Keratinocyte (primary cell): ENCODE results near the gene PAK2. TPM values are rescaled to one million over a fixed set of nuclear protein-coding genes. Genes with fewer than 3 reads are reported as not detected.

Experiments
- DNase-seq: peaks from one replicate; pipeline ENCODE4 v3.0.0-alpha.2; 2011; ENCODE audit warnings: low read depth, missing footprints, low spot score
- FAIRE-seq: peaks from 2 replicates; lab custom pipeline; 2011; peaks lifted over from hg19 to GRCh38; lab: Jason Lieb, UNC
- H2AFZ ChIP-seq: 2 replicates; pipeline ENCODE4 v1.6.0; 2012; ENCODE audit warnings: low read length, control low read depth, inconsistent platforms; ENCODE audit not compliant: control insufficient read depth
- H3K27ac ChIP-seq: 2 replicates; pipeline ENCODE4 v1.5.1; 2011; ENCODE audit warnings: low read length; ENCODE audit not compliant: control insufficient read depth, insufficient read depth
- H3K27me3 ChIP-seq: 3 replicates; pipeline ENCODE4 v1.6.0; 2011; ENCODE audit warnings: low read length; ENCODE audit not compliant: control insufficient read depth, insufficient read depth; ENCODE audit errors: extremely low read depth
- H3K36me3 ChIP-seq, 2 experiments: 2 replicates in 1 of 2; 3 replicates in 1 of 2; pipeline ENCODE4 v1.5.1; 2011; ENCODE audit warnings: low read length in 2 of 2, mild to moderate bottlenecking in 1 of 2; ENCODE audit not compliant: control insufficient read depth in 2 of 2, insufficient read depth in 2 of 2; ENCODE audit errors: extremely low read depth in 1 of 2
- H3K4me1 ChIP-seq: 3 replicates; pipeline ENCODE4 v1.5.1; 2011; ENCODE audit warnings: low read length; ENCODE audit not compliant: control insufficient read depth, insufficient read depth; ENCODE audit errors: extremely low read depth
- H3K4me2 ChIP-seq: 3 replicates; pipeline ENCODE4 v1.6.0; 2011; ENCODE audit warnings: low read depth, low read length; ENCODE audit not compliant: control insufficient read depth, insufficient read depth; ENCODE audit errors: extremely low read depth
- H3K4me3 ChIP-seq, 3 experiments: fragments of 200-600 bp in 1 of 3; sonication (generic) in 1 of 3; 2 replicates in 2 of 3; 3 replicates in 1 of 3; pipeline ENCODE4 v1.5.1; 2011 to 2016; ENCODE audit warnings: low read length in 3 of 3, mild to moderate bottlenecking in 3 of 3, control low read depth in 2 of 3, inconsistent platforms in 1 of 3, low read depth in 1 of 3, mixed read lengths in 1 of 3, mixed run types in 1 of 3, moderate library complexity in 1 of 3; ENCODE audit not compliant: control insufficient read depth in 2 of 3, insufficient read depth in 2 of 3; ENCODE audit errors: extremely low read depth in 1 of 3
- H3K79me2 ChIP-seq: 2 replicates; pipeline ENCODE4 v1.6.0; 2012; ENCODE audit warnings: low read length; ENCODE audit not compliant: control insufficient read depth, insufficient read depth
- H3K9ac ChIP-seq: 3 replicates; pipeline ENCODE4 v1.6.0; 2011; ENCODE audit warnings: low read length; ENCODE audit not compliant: control insufficient read depth, insufficient read depth; ENCODE audit errors: extremely low read depth
- H3K9me1 ChIP-seq: 3 replicates; pipeline ENCODE4 v1.6.0; 2011; ENCODE audit warnings: low read length; ENCODE audit not compliant: control insufficient read depth, insufficient read depth; ENCODE audit errors: extremely low read depth
- H3K9me3 ChIP-seq: 2 replicates; pipeline ENCODE4 v1.5.1; 2012; ENCODE audit warnings: low read depth, low read length; ENCODE audit not compliant: control insufficient read depth
- H4K20me1 ChIP-seq: 3 replicates; pipeline ENCODE4 v1.6.0; 2011; ENCODE audit warnings: low read length; ENCODE audit not compliant: control insufficient read depth, insufficient read depth; ENCODE audit errors: extremely low read depth
- CTCF ChIP-seq, 3 experiments: IDR thresholded peaks in 1 of 3; conservative IDR thresholded peaks in 1 of 3; optimal IDR thresholded peaks in 1 of 3; 2 replicates in 2 of 3; 3 replicates in 1 of 3; pipeline versions ENCODE3 to v1.5.1; 2011; ENCODE audit warnings: low read length in 3 of 3, mild to moderate bottlenecking in 3 of 3, moderate library complexity in 2 of 3, control low read depth in 1 of 3, inconsistent platforms in 1 of 3; ENCODE audit not compliant: insufficient read depth in 2 of 3; ENCODE audit errors: extremely low read depth in 1 of 3
- EZH2 ChIP-seq: IDR thresholded peaks from one replicate; pipeline ENCODE4 v1.6.1; 2012; ENCODE audit warnings: inconsistent platforms, mild to moderate bottlenecking, low read length, moderate library complexity
- dilution Hi-C: fragments of 300-500 bp; cut with MboI; formaldehyde crosslinking; loops from one replicate; pipeline ENCODE4 v1.7.0; 2020; ENCODE audit warnings: low sequenced_read_pairs; ENCODE audit not compliant: extremely low pct_ligation_motif_present
- polyA plus RNA-seq, 5 experiments: library from polyadenylated mRNA; depleted of rRNA in 3 of 5; stranded (reverse) in 3 of 5; stranded (forward) in 1 of 5; unstranded in 1 of 5; fragments of >200 nt; gene quantifications; 1 replicate in 1 of 5; 2 replicates in 3 of 5; 3 replicates in 1 of 5; pipeline versions ENCODE4 v1.2.1 to v1.2.3, GENCODE V29; 2011 to 2012; ENCODE audit warnings: missing spikeins in 2 of 5, low read depth in 1 of 5, low replicate concordance in 1 of 5

The PAK2 gene
- polyA plus RNA-seq, 1 donor (not counting 4 experiments of a cell fraction or from before 2014, with no cell fraction given), result 52.3 TPM

GRCh38 chr3:196697270-196697669, 42.4 kb upstream of the PAK2 start:
- H4K20me1 ChIP-seq, result no peaks in the 10 kb centered on the region
- no peaks in the 10 kb centered on the region for H3K4me1 ChIP-seq
- dilution Hi-C loops, result no loop called here
- FAIRE-seq, result no peak
- no peak overlapping the region for H3K4me3 ChIP-seq
- H3K36me3 ChIP-seq, result no peaks in the 10 kb centered on the region
- H3K9me1 ChIP-seq, result no peaks in the 10 kb centered on the region
- no peaks in the 10 kb centered on the region for H3K9me3 ChIP-seq
- TF ChIP-seq CTCF (optimal IDR thresholded peaks at IDR 0.05 in 1 of 3, IDR thresholded peaks at IDR 0.05 in 1 of 3, conservative IDR thresholded peaks at IDR 0.05 in 1 of 3; ENCODE audit: extremely low read depth in 1 of 3, insufficient read depth in 2 of 3, low read length in 3 of 3) (no peak), EZH2 (no peak)
- H3K27ac ChIP-seq, result no peak overlapping the region
- H3K79me2 ChIP-seq, result no peaks in the 10 kb centered on the region
- H3K9ac ChIP-seq, result no peak overlapping the region
- no peaks in the 10 kb centered on the region for H3K27me3 ChIP-seq
- no peak overlapping the region for H2AFZ ChIP-seq
- no peak for DNase-seq
- H3K4me2 ChIP-seq, result no peak overlapping the region

GRCh38 chr3:196699749-196700148, 39.9 kb upstream of the PAK2 start:
- dilution Hi-C loops, result no loop called here
- H3K36me3 ChIP-seq, result no peaks in the 10 kb centered on the region
- H2AFZ ChIP-seq, result no peak overlapping the region
- no peaks in the 10 kb centered on the region for H3K9me1 ChIP-seq
- TF ChIP-seq EZH2, result no peak
- TF ChIP-seq CTCF (optimal IDR thresholded peaks at IDR 0.05 in 1 of 3, IDR thresholded peaks at IDR 0.05 in 1 of 3, conservative IDR thresholded peaks at IDR 0.05 in 1 of 3; ENCODE audit: extremely low read depth in 1 of 3, insufficient read depth in 2 of 3, low read length in 3 of 3), result no peak
- no peak for DNase-seq
- H3K4me3 ChIP-seq, result no peak overlapping the region
- no peaks in the 10 kb centered on the region for H3K27me3 ChIP-seq
- no peak overlapping the region for H3K4me2 ChIP-seq
- H3K4me1 ChIP-seq, result no peaks in the 10 kb centered on the region
- H4K20me1 ChIP-seq, result no peaks in the 10 kb centered on the region
- no peak overlapping the region for H3K9ac ChIP-seq
- no peak for FAIRE-seq
- no peaks in the 10 kb centered on the region for H3K9me3 ChIP-seq
- no peak overlapping the region for H3K27ac ChIP-seq
- H3K79me2 ChIP-seq, result no peaks in the 10 kb centered on the region
